Activated T-cell treated with anti-CD3 and anti-CD28 coated beads, Interleukin-2, amount 50 U/mL, for 4 hours (primary cell): ENCODE results near the gene NPAS2. TPM values are rescaled to one million over a fixed set of nuclear protein-coding genes. Genes with fewer than 3 reads are reported as not detected.

Experiments used
- ATAC-seq, 2 donors: fragments of 200-7000 bp; cut with Tn5 transposase; one replicate each; pipeline ENCODE4 v1.10.0; 2021
- DNase-seq: peaks from one replicate; pipeline ENCODE4 v3.0.0-alpha.2; 2020
- H3K27me3 Mint-ChIP-seq: one replicate; pipeline ENCODE4 v1.8.0; 2021; ENCODE audit warnings: low read depth, mixed read lengths
- H3K36me3 Mint-ChIP-seq: one replicate; pipeline ENCODE4 v1.8.0; 2022; ENCODE audit warnings: mixed read lengths; ENCODE audit not compliant: insufficient read depth
- H3K4me1 Mint-ChIP-seq: one replicate; pipeline ENCODE4 v1.8.0; 2021; ENCODE audit warnings: low read depth, mixed read lengths
- H3K4me3 Mint-ChIP-seq: one replicate; pipeline ENCODE4 v1.8.0; 2021; ENCODE audit warnings: mild to moderate bottlenecking, moderate library complexity, mixed read lengths
- H3K9me3 Mint-ChIP-seq: one replicate; pipeline ENCODE4 v1.8.0; 2021; ENCODE audit warnings: mixed read lengths
- total RNA-seq, 3 donors: library from RNA; stranded (reverse); gene quantifications; one replicate each; pipeline ENCODE4 v1.2.1, GENCODE V29; 2021

The NPAS2 gene
- total RNA-seq, 3 donors from 2014 or later: 4.8 to 14.6 (median 10.4) TPM

DNA sequence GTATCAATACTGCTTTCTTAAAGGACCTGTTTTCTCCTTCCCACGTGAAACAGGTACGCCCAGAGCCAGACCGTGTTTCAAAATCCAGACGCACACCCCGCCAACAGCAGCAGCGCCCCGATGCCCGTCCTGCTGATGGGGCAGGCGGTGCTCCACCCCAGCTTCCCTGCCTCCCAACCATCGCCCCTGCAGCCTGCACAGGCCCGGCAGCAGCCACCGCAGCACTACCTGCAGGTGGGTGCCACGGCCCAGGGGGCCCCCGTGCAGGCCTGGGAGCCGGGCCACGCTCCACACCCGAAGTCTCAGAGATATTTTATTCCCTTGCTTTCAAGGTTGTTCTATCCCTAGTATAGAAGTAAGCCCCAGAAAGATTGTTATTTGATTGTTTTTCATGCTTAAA lies 173.4 kb downstream of the NPAS2 start:
- no peaks in the 10 kb centered on the region for H3K9me3 Mint-ChIP-seq
- no peak overlapping the region for H3K4me3 Mint-ChIP-seq
- H3K27me3 Mint-ChIP-seq: no peaks in the 10 kb centered on the region
- peaks cover 6% of the 10 kb centered on the region for H3K4me1 Mint-ChIP-seq
- H3K36me3 Mint-ChIP-seq: no peaks in the 10 kb centered on the region
- ATAC-seq (no peak), DNase-seq (no peak)

DNA sequence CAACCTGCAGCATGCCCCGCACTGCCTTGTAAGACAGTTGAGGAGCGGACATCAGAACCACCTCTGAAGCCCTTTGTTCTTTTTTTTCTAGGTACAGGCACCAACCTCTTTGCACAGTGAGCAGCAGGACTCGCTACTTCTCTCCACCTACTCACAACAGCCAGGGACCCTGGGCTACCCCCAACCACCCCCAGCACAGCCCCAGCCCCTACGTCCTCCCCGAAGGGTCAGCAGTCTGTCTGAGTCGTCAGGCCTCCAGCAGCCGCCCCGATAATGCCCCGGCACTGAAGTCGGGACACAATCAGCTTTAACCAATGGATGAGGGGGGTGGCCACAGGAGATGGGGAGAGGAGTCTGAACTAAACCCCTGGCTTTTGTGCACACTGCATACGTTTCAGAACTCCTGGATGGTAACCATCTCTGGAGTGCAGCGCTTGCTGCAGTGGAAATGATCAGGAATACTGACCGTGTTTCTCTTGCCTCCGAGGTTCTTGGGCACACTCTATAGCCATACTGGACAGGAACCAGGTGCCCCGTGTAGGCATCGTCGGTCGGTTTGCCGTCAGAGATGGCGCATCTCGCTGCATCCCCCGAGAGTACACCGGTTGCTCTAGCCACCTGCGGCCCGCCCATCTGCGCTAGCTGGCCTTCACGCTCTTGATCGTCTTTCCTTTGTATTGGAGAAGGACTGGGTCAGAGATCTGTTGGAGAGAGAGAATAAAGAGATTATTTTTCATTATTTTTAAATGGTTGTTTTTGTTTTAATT lies 175.6 kb downstream of the NPAS2 start:
- no peaks in the 10 kb centered on the region for H3K36me3 Mint-ChIP-seq
- no peaks in the 10 kb centered on the region for H3K9me3 Mint-ChIP-seq
- peaks cover 6% of the 10 kb centered on the region for H3K4me1 Mint-ChIP-seq
- H3K27me3 Mint-ChIP-seq: no peaks in the 10 kb centered on the region
- no peak overlapping the region for H3K4me3 Mint-ChIP-seq
- ATAC-seq (no peak), DNase-seq (no peak)

DNA sequence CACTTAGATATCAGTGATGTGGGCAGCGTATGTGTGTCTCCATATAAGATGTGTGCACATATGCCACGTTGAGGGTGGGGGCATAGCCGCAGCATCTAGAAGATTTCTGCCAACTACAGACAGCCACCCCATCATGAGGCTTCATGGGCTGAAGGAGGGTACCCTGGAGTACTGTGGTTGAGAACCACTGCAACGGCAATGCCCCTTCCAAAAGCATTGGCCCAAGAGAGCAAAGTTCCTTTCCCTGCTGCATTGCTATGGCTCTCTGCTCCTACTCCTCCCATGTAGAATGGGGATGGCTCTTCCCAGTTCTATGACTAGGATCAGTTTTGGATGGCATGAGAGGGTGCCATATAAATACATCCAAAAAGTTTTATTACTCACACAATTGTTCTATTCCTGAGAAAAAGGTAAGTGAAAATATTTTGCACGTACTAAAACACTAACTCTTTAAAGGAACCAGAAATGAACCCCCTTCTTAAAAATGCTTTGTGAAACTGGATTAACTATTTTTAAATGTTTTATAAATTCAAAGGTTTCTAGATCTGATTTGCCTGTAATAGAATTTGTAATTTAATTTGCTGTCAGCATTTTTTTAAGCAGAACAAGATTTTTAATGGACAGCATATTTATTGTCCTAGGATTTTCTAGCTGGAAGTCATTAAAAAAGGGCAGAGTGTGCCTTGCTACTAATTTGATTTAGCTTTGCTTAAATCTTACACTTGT lies 177.7 kb downstream of the NPAS2 start:
- no peak for DNase-seq
- H3K36me3 Mint-ChIP-seq: peaks cover 3% of the 10 kb centered on the region
- no peak overlapping the region for H3K4me3 Mint-ChIP-seq
- no peaks in the 10 kb centered on the region for H3K9me3 Mint-ChIP-seq
- ATAC-seq: no peak
- H3K4me1 Mint-ChIP-seq: peaks cover 10% of the 10 kb centered on the region
- no peaks in the 10 kb centered on the region for H3K27me3 Mint-ChIP-seq

DNA sequence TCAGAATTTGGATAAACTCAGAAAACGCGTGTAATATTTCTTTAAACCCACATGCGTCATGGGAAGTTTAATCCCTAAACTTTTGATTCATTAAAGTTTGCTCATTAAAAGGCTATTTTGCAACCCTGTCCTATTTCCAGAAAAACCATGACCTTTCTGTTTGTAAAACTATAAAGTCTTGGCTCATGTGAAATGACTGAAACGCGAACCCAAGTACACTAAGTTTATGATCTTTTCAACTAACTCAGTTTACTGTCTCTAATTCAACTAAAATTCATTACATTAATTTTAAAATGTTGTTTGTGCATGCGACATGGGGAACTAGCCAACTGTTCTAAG lies 178.3 kb downstream of the NPAS2 start:
- H3K9me3 Mint-ChIP-seq: no peaks in the 10 kb centered on the region
- no peaks in the 10 kb centered on the region for H3K27me3 Mint-ChIP-seq
- no peak overlapping the region for H3K4me3 Mint-ChIP-seq
- ATAC-seq (no peak), DNase-seq (no peak)
- H3K36me3 Mint-ChIP-seq: peaks cover 8% of the 10 kb centered on the region
- H3K4me1 Mint-ChIP-seq: peaks cover 9% of the 10 kb centered on the region

DNA sequence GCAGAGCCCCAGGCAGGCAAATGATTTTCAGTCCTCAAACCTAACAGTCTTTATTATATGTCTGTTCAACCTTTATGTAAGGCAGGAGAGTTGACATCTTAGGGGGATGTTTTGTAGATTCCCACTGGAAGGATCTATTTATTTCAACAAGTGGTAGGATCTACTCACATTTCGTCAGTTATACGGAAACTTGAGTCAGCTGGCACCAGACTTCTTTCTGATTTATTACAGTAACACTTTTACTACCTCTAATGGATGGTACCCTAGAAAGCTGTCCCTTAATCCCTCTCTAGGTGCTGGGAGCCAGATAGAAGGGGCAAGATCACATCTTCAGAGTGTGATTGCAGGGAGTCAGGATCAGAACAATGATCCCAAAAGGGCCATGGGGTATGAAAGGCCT lies 180.1 kb downstream of the NPAS2 start:
- DNase-seq (no peak), ATAC-seq (no peak)
- peaks cover 26% of the 10 kb centered on the region for H3K36me3 Mint-ChIP-seq
- peaks cover 27% of the 10 kb centered on the region for H3K4me1 Mint-ChIP-seq
- no peaks in the 10 kb centered on the region for H3K27me3 Mint-ChIP-seq
- H3K9me3 Mint-ChIP-seq: no peaks in the 10 kb centered on the region
- no peak overlapping the region for H3K4me3 Mint-ChIP-seq

DNA sequence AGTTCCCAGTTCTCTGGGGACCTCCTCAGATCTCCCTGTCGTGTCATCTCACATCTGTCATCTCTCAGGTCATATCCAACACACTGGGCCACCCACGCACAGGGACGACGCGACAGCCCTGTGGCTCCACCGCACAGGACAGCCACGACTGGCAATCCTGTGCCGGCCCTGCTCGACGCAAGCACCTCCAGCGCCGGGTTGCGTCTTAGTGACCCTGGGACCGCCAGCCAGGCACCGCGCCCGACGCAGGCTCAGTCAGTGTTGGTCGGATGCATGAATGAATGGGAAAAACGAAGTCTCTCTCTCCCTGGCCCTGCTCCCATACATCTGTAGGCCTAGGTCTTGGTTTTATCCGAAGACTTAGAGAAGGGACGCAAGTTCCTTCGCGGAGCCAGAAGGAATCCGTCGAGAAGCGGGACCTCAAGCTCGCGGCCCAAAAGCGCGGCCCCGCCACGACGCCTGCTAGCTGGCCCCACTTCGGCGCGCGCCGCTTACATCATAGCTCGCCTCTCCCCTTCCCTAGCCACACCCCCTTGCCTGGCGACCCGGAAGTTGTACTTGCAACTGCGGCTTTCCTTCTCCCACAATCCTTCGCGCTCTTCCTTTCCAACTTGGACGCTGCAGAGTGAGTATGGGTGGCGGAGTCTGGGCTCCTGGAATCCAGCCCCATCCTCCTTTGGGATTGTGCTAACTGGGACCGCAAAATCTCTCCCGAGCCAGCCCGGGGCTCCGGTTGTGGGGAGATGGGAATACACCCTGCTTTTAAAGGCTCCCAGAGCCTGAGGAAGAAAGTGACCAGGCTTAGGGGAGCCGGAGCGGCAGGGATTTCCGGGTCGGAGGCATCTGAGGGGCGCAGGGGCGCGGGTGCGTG lies 182.0 kb downstream of the NPAS2 start, which contains the start of gene RPL31:
Gene RPL31 (plus strand): TSS at position 599 of the 871 bp plus-strand sequence. CDS start 413 bp downstream, outside the sequence.
- H3K9me3 Mint-ChIP-seq: no peaks in the 10 kb centered on the region
- peaks cover 45% of the 10 kb centered on the region for H3K36me3 Mint-ChIP-seq
- peak; percentile 94 for DNase-seq
- no peaks in the 10 kb centered on the region for H3K27me3 Mint-ChIP-seq
- ATAC-seq: peak; percentile 87 to 92
- peaks cover 41% of the 10 kb centered on the region for H3K4me1 Mint-ChIP-seq
- peak within 1 kb of the TSS; percentile 98 for H3K4me3 Mint-ChIP-seq

GRCh38 chr2:101002562-101003277 lies 182.8 kb downstream of the NPAS2 start:
- Mint-ChIP-seq H3K4me1 (peaks cover 46% of the 10 kb centered on the region), H3K4me3 (peak overlapping the region; percentile 98), H3K9me3 (no peaks in the 10 kb centered on the region), H3K27me3 (no peaks in the 10 kb centered on the region), H3K36me3 (peaks cover 52% of the 10 kb centered on the region)
- no peak for DNase-seq
- peak; percentile 14 to 15 for ATAC-seq

GRCh38 chr2:101003278-101003775 lies 183.4 kb downstream of the NPAS2 start:
- Mint-ChIP-seq H3K36me3 (peaks cover 57% of the 10 kb centered on the region), H3K4me1 (peaks cover 50% of the 10 kb centered on the region), H3K27me3 (no peaks in the 10 kb centered on the region), H3K4me3 (peak overlapping the region; percentile 98), H3K9me3 (no peaks in the 10 kb centered on the region)
- ATAC-seq (no peak), DNase-seq (no peak)

- Mint-ChIP-seq H3K27me3 (no peaks in the 10 kb centered on the region), H3K4me1 (peaks cover 50% of the 10 kb centered on the region), H3K9me3 (no peaks in the 10 kb centered on the region), H3K4me3 (peak overlapping the region; percentile 98), H3K36me3 (peaks cover 62% of the 10 kb centered on the region)
- DNase-seq (no peak), ATAC-seq (no peak)
Observed at GRCh38 chr2:101004620-101005325, 184.8 kb downstream of the NPAS2 start.

DNA sequence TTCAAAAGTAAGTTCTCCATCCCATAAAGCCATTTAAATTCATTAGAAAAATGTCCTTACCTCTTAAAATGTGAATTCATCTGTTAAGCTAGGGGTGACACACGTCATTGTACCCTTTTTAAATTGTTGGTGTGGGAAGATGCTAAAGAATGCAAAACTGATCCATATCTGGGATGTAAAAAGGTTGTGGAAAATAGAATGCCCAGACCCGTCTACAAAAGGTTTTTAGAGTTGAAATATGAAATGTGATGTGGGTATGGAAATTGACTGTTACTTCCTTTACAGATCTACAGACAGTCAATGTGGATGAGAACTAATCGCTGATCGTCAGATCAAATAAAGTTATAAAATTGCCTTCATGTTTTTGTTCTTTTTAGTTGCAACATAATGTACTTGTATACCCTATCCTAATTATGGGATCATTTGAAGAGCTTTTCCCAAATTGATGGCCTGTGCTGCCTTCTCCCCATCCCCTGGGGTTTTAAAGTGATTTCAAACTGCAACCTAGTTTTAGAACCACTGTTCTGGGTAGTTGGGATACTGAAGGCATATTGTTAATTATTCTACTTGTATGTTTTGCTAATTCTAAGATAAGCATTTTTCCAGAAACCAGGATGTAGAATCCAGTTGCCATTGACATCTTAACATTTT lies 186.3 kb downstream of the NPAS2 start:
- peak overlapping the region; percentile 98 for H3K4me3 Mint-ChIP-seq
- DNase-seq: no peak
- no peak for ATAC-seq

DNA sequence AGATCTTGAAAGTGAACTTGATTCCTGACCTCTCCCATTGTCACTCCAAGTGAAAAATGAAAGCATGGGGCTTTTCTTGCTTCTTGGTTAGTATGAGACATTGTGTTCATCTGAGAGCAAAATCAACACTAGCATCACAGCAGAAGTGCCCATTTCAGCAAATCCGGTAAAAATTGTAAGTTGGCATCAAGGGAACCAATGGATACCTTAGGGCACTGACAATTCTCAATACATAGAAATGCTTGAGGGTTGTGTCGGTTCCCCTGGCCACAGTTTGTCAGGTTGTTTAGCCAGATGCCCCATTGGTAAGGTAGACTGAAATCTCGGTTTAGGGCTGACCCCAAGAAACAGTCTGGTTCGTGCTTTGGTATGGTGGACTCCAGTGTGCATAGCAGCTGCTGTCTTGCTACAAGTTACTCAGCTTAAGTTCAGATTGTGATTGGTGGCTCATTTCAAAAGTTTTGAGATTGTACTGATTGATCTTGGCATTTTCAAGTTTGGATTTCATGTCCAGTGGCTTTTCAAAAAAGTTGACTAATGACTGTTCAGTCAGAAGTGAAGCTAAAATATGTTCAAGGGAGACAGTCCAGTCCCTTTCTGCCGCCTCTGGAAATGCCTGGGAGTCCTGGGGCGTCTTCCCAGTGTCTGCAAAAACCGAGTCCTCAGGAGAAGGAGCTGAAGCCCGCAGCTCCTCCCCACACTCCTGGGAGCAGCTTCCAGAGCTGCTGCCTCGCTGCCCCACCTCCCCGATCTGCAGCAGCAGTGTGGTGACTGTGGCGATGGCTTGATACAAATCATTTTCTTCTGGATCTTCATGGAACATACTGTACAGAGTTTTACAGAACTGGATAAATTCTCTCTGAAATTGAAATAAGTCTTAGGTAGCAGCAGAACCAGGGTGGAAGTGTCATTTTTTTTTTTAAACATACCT lies 187.7 kb downstream of the NPAS2 start:
- ATAC-seq: peak in 1 of 2 donors; percentile 16

More for the DNA sequence above, 186.3 kb downstream of the NPAS2 start:
- H3K9me3 Mint-ChIP-seq: no peaks in the 10 kb centered on the region
- peaks cover 66% of the 10 kb centered on the region for H3K36me3 Mint-ChIP-seq
- peaks cover 49% of the 10 kb centered on the region for H3K4me1 Mint-ChIP-seq
- no peaks in the 10 kb centered on the region for H3K27me3 Mint-ChIP-seq

GRCh38 chr2:101011152-101011551 lies 191.2 kb downstream of the NPAS2 start:
- Mint-ChIP-seq H3K36me3 (peaks cover 54% of the 10 kb centered on the region), H3K4me1 (peaks cover 25% of the 10 kb centered on the region), H3K4me3 (no peak overlapping the region), H3K27me3 (no peaks in the 10 kb centered on the region), H3K9me3 (no peaks in the 10 kb centered on the region)
- ATAC-seq (no peak), DNase-seq (no peak)

More for the DNA sequence above, 187.7 kb downstream of the NPAS2 start:
- Mint-ChIP-seq H3K36me3 (peaks cover 75% of the 10 kb centered on the region), H3K27me3 (no peaks in the 10 kb centered on the region), H3K4me3 (peak overlapping the region; percentile 17), H3K4me1 (peaks cover 52% of the 10 kb centered on the region), H3K9me3 (no peaks in the 10 kb centered on the region)
- no peak for DNase-seq
